ENCODE measurements around the gene SIK3.
"Not testable (repeated sequence)": the region's sequence is repeated elsewhere in the genome, so short reads cannot be mapped to it uniquely, and the experiment has no call there.

Gene SIK3

DNA sequence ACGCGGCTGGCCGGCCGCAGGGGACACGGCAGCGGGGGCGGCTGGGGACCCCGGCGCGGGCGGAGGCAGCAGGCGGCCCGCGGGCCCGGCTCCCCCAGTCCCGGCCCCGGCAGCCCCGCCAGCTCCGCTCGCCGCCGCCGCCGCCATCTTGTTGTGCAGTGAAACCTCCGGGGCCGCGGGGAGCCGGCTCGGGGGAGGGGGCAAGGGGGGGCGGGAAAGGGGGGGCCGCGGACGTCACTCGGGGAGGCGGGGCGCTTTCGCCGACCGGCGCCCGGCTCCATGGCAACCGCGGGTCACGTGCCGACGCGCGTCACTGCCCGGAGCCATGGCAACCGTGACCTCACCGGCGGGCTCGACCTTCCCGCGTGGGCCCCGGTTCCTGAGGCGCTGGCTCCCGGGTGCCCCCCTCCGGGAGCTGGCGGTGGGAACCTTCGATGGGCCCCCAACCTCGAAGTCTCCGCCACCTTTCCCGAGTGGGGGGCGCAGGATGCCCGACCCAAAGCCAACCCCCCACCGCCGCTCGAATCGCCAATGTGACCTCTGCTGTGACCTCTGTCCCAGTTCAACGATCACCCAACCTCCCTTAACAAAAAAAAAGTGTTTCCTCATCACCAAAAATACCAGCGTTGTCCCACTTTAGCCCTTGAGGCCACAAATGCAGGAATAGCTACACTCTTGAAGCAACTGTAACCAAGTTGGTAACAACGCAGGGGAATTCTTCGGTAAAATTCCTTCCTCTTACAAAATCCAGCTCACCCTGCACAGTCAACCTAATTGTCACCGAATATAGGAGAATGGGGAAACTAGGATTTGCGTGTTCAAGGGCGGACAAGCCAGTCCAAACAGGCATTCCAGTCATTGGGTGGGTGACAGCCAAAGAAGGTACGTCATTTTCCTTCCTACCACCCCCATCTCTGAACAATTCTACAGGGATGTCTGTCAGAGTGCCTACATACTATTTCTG is at the start of gene SIK3:
Gene SIK3 (minus strand): TSS at position 160 of the 964 bp plus-strand sequence. CDS start 13 bp downstream, at position 147.
- peak; percentile 31 for DNase-seq

DNA sequence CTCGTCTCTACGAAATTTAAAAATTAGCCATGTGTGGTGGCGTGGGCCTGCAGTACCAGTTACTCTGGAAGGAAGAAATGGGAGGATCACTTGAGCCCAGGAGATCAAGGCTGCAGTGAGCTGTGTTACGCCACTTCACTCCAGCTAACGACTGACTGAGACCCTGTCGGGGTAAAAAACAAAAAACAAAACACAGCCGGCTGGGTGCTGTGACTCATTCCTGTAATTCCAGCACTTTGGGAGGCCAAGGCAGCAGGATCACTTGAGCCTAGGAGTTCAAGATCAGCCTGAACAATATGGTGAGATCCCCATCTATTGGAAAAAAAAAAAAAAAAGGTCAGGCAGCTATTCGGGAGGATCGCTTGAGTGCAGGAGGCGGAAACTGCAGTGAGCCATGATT is 48.3 kb upstream of the SIK3 start:
- DNase-seq: no peak

DNA sequence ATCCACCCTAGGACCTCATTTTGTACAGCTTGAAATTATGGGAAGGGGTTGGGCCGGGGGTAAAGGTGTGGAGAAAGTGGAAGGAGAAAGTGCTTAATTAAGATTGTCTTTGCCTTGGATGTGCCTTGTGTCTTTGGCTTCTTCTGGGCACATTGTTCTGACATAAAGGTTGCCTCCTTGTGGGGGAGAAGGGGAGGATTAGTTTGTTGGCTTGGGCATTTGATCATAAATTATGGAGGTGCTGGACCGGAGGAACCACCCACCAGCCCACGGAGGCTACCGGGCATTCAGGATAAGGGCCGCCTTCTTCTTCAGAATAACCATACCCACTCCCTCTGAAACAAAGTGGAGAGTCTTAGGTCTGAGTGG is 47.1 kb upstream of the SIK3 start:
- DNase-seq: no peak

- DNase-seq: no peak
These were observed 46.5 kb upstream of the SIK3 start for GRCh38 chr11:117144477-117145392.

DNA sequence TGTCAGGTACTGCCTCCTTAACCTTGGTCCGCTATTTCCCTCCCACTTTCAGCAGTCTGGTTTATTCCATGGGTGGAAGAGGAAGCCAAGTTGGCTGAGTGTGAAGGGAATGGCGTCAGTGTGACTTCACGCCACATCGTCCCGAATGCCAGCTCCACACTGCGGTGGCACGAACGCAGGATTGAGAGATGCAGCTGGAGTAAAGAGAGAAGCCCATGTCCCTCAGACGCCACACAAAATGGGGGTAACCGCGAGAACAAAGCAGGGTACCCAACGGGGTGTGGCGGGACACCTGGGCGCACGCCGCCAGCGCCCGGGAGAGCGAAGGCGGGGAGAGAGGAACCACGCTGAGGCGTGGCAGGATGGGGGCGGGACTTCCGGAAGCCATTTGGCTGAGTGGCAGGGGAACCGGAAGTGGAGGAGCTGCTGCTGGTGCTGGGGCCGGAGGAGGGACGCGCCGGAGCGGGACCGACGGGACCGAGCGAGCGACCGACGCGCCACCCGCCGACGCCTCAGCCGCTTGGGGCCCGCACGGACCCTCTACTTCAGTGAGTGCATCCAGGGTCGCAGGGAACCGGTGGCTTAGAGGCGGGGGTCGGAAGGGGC is 45.7 kb upstream of the SIK3 start, which contains the start of gene PAFAH1B2:
Gene PAFAH1B2 (plus strand): TSS at position 417 of the 606 bp plus-strand sequence. CDS start 8,161 bp downstream, outside the sequence.
- peak; percentile 53 for DNase-seq

GRCh38 chr11:117143390-117143789 is 45.2 kb upstream of the SIK3 start:
- DNase-seq: no peak

- DNase-seq: not testable (repeated sequence)
These were observed 39.2 kb upstream of the SIK3 start for GRCh38 chr11:117137223-117138086.

DNA sequence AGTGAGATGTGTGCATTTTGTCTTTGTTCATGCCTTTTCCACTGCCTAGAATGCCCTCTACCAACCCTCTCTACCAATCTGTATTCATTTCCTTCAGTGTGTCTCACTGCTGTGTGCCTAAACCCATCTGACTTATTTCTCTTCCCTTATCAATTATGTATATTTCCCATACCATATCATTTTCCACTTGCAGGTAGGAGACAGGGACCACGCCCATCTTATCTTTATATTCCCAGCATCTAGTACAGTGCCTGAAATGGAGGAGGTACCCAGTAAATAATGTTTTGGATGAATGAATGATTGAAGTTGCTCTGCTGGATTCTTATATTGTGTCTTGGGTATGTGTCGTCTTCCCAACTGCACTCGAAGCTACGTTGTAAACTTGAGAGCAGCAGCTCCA is 36.8 kb upstream of the SIK3 start:
- not testable (repeated sequence) for DNase-seq

DNA sequence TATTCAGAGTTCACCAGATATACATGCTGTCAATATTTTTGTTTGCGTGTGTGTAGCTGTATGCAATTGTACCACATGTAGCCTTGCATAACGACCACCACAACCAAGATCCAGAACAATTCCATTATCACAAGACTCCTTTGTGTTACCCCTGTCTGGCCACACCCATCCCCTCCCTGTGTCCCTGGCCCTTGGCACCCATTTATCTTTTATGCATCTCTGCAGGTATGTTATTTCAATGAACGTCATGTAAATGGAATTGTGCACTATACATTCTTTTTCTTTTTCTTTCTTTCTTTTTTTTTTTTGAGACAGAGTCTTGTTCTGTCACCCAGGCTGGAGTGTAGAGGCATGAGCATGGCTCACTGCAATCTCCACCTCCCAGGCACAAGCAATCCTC is 36.2 kb upstream of the SIK3 start:
- no peak for DNase-seq

DNA sequence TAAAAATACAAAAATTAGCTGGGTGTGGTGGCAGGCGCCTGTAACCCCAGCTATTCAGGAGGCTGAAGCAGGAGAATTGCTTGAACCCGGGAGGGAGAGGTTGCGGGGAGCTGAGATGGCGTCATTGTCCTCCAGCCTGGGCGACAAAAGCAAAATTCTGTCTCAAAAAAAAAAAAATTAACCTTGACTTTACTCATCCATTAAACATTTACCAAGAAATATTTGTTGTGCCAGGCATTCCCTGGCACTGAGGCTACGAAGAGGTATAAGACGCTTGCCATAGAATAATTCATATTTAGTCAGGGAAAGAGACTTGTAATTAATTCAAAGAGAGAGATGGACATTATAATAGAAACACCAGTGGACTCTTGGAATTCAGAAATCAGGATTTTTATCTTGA is 32.7 kb upstream of the SIK3 start:
- no peak for DNase-seq

DNA sequence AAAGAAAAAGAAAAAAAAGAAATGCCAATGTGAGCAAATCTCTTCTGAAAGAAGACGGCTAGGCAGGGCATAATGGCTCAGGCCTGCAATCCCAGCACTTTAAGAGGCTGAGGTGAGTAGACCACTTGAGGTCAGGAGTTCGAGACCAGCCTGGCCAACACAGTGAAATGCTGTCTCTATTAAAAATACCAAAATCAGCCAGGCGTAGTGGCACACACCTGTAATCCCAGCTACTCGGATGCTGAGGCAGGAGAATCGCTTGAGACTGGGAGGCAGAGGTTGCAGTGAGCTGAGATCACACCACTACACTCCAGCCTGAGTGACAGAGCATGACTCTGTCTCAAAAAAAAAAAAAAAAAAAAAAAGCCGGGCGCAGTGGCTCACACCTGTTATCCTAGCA is 32.2 kb upstream of the SIK3 start:
- DNase-seq: not testable (repeated sequence)

GRCh38 chr11:117128289-117128688 is 30.1 kb upstream of the SIK3 start:
- no peak for DNase-seq

DNA sequence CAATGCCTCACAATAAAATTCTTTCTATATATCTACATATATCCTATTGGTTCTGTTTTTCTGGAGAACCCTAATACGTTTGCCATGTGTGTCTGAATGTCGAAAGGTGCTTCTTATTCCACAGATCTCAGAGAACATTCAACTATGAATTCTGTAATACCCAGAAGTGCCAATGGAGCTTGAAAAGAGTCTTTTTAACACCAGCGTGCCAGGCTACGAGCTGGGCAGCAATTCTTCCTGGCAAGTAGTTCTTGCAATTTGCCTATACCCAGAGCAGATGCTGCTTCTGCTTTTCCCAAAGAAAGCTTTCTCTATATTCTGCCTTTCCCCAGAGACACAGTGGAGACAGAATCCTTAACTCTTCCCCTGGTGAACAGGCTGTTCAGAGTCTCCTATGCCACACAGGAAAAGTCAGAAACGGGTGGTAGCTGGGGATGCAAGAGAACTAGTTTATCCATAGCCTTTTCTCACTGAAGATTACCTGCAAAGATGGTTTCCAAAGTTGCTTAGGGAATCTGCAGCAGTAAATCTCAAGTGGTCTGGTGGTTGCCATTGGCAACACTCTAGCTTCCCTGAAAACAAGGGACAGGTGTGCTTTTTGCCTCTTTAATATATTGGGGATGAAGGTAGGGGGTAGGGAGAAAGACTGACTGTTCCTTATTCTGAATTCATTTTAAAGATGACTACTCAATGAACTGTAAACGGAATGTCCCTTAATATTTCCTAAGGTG is 29.1 kb upstream of the SIK3 start:
- no peak for DNase-seq

DNA sequence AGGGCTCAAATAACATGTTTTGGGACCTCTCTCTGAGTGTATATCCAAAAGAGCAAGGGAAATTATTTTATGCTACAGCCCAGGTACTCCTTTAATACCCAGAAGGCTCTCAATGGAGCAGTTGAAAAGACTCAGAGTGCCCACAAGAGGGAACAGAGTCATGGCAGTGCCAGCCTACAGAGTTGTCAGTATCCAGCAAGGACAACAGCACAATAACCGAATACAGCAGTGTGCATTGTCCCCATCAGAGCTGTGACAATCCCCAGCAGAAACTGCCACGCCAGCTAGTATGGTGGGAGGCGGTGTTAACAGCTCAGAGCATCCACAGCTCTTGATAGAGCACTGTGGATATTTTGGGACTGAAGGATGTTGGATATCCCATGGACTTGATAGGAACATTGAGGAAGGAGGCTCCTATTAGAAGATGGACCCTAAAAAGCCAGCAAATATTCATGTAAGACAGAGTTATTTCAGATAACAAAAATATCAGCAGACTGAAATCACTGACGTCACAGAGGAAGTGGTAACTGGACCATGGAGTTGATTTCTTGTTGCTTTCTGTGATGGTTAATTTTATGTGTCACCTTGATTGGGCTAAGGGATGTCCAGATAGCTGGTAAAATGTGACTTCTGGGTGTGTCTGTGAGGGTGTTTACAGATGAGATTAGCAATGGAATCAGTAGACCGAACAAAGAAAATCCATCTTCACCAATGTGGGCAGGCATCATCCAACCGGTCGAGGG is 28.2 kb upstream of the SIK3 start:
- DNase-seq: no peak

GRCh38 chr11:117122556-117122955 is 24.3 kb upstream of the SIK3 start:
- no peak for DNase-seq

DNA sequence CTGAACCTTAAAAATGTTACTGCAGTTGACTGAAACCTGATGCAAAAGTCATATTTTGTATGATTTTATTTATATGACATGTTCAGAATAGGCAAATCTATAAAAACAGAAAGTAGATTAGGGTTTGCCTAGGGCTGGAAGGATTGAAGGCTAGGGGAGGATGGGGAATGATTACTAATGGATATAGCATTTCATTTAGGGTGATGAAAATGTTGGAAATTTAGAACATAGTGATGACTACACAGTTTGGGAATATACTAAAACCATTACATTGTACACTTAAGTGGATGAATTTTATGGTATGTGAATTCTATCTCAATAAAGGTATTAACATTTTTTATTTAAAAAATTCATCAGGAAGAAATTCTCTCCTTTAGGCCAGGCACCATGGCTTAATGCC is 22.9 kb upstream of the SIK3 start:
- no peak for DNase-seq

DNA sequence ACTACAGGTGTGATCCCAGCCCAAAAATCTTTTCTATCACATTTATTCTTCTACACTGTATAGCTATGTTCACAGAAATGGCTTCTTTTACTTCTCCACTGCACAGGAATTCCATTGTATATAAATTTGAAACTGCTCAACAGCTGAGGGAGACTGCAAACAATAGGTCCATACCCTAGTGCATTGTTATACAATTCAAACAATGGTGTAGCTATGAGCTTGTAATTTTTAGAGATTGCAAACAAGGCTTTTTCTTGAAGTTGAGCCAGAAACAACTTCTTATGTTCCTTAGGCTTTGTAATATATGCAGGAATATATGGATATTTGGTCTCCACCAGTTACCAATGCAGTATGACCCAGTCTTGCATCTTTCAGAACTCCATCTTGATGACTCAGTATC is 19.5 kb upstream of the SIK3 start:
- no peak for DNase-seq

DNA sequence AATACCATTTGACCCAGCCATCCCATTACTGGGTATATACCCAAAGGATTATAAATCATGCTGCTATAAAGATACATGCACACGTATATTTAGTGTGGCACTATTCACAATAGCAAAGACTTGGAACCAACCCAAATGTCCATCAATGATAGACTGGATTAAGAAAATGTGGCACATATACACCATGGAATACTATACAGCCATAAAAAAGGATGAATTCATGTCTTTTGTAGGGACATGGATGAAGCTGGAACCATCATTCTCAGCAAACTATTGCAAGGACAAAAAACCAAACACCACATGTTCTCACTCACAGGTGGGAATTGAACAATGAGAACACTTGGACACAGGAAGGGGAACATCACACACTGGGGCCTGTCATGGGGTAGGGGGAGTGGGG is 14.7 kb upstream of the SIK3 start:
- not testable (repeated sequence) for DNase-seq

DNA sequence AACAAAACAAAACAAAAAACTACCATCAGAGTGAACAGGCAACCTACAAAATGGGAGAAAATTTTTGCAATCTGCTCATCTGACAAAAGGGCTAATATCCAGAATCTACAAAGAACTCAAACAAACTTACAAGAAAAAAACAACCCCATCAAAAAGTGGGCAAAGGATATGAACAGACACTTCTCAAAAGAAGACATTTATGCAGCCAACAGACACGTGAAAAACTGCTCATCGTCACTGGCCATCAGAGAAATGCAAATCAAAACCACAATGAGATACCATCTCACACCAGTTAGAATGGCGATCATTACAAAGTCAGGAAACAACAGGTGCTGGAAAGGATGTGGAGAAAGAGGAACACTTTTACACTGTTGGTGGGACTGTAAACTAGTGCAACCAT is 14.3 kb upstream of the SIK3 start:
- DNase-seq: not testable (repeated sequence)

DNA sequence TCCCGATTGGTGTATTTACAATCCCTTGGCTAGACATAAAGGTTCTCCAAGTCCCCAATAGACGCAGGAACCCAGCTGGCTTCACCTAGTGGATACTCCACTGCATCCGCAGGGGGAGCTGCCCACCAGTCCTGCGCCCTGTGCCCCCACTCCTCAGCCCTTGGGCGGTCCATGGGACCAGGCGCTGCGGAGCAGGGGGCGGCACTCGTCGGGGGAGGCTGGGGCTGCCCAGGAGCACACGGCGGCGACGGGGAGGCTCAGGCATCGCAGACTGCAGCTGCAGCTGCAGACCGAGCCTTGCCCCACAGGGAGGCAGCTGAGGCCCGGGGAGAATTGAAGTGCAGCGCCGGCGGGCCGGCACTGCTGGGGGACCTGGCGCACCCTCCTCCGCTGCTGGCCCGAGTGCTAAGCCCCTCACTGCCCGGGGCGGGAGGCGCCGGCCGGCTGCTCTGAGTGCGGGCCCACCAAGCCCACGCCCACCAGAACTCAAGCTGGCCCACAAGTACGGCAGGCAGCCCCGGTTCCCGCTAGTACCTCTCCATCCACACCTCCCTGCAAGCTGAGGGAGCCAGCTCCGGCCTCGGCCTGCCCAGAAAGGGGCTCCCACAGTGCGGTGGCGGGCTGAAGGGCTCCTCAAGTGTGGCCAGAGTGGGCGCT is 12.2 kb upstream of the SIK3 start:
- DNase-seq: no peak

Data from NCI-H1694 treated with DMSO at 0.1 percent for 48 hours (cell line).